GM18907 (cell line): Measurements from ENCODE around the gene MFSD11.
"Not testable (repeated sequence)": the region's sequence is repeated elsewhere in the genome, so short reads cannot be mapped to it uniquely, and the experiment has no call there.

ENCODE experiments used
- ATAC-seq: cut with Tn5 transposase; IDR thresholded peaks from one replicate; pipeline ENCODE4 v1.9.1; 2021; ENCODE audit warnings: mild to moderate bottlenecking, moderate library complexity; ENCODE audit not compliant: unreplicated experiment

MFSD11 gene

DNA sequence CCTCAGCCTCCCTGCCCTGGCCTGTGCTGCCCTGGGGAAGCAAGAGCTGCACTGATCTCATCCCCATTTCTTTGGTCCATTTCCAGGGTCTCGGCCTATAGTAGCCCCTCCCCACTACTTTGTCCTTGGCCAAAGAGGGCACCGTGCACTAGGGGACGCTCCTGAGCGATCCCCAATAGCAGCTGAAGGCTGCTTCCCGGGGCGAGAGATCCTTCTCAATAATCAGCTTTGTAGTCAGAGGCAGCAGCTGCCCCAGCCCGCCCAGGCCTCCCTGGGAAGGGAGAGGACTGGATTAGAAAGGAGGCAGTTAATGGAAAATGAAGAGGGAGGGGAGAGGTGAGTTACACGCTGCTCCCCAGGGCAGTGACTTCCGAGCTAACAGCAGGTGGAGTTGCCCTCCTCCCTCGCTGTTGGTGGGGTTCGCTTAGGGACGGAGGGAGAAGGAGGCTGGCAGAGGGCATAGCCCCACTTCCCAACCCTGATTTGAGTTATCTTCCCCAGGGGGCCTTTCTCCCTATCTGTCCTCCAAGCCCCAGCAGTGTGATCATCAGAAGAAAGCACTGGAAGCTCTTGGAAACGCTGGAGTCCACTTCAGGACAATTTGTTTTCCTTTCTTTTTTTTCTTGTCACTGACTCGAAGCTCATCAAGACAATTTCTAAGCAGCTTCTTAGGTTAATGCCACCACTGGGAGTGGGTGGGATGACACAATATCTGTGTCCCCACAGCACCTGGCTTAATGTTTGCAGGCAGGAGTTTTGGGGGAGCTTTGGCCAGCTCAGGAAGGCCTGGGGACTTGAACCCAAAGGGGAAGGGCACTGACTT, 29.7 kb upstream of the MFSD11 start:
- no peak for ATAC-seq

DNA sequence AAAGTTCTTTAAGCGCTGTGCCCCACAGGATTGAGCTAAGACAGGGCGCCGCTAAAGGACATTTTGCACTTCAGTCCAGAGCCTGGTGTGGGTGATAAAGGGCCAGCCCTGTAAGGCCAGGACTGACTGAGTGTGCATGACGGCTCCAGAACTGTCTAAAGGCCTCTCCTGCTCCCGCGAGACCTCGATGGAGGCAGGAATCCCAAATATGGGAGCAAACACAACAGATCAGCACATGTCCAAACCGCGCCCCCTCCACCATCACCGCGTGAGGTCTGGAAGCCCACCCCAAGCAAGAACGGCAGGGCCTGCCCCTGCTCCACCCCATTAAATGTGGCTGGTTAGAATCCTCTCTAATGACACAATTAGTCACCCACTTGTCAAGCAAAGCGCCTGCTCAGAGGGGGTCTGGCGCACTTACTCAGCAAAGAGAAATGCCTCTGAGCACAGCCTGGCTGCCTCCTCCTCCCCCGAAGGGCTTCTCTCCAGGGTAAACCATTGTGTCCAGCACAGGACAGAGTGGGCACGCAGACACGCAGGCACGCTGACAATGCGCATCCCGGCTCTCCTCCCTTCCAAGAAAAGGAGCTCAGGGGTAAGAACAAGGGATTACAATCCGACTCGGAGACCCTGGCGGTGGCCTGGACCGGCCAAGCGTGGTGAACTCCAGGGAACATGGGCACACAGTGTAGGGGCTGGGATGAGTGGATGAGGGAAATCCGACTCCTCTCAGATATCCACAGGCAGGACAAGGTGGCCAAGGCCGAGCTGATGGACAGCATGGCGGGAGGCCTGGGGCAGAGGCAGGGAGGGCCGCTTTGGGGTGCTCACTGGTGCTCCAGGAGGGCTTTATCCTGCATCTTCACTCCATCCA, 28.6 kb upstream of the MFSD11 start:
- no peak for ATAC-seq

GRCh38 chr17:76709951-76710862, 27.7 kb upstream of the MFSD11 start:
- ATAC-seq = not testable (repeated sequence)

DNA sequence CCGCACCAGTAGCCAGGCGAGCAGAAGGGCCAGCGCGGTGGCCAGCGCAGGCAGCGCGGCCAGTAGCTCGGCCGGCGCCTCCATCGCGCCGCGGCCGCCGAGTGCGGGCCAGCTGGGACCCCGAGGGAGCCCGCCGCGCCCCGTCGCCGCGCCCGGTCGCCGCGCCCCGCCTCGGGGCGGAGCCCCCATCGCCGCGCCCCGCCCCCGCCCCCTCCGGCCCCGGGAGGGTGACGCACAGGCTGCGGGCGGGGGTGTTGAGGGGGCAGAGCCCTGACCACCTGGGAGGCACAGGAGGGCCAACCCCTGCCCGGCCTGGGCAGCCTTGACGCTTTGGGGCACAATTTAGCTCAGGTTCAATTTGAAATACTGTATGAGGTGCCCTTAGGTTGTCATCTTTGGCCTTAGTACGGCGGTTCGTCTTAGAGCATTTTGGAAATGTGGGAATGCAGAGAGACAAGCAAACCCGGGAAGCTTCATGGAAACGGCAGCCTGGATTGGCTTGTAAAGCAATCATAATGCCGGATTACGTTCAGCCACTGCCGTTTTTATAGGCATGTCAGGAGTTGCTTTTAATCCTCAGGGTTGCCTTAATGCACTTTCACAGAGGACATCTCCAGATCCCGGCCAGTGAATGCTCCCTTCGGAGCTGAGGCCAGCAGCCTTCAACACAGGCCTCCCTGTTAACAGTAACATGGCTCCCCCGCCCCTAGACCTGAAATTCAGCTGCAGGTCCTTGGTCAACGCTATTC, 26.9 kb upstream of the MFSD11 start, which contains the start of gene MXRA7:
Gene MXRA7 (minus strand): TSS at position 103 of the 749 bp plus-strand sequence. CDS start 19 bp downstream, at position 84.
- no peak for ATAC-seq

- ATAC-seq = not testable (repeated sequence)
Observed at GRCh38 chr17:76712321-76712720, 25.6 kb upstream of the MFSD11 start.

- no peak for ATAC-seq
Observed at GRCh38 chr17:76713765-76714164, 24.2 kb upstream of the MFSD11 start.

DNA sequence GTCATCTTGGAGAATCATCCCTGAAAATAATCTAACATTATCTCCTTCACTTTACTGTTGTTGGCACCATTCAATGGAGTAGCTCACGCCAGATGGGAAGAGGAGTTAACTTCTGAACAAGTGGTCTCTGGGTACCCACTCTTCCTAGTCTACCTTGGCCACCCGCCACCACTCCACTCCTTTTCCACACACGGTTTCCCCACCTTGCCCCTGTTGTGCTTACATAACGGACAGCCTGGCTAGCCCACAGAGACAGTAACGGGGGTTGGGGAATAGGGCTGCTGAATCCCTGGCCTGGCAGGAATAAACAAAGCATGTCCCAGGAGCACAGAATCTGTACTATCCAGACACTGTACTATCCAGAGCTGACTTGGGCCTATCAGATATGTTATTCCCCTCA, 23.6 kb upstream of the MFSD11 start:
- ATAC-seq = no peak

- no peak for ATAC-seq
Observed at GRCh38 chr17:76714822-76715495, 23.0 kb upstream of the MFSD11 start.

GRCh38 chr17:76715496-76715830, 22.5 kb upstream of the MFSD11 start:
- ATAC-seq = no peak

- no peak for ATAC-seq
Observed at GRCh38 chr17:76716146-76716838, 21.6 kb upstream of the MFSD11 start.

DNA sequence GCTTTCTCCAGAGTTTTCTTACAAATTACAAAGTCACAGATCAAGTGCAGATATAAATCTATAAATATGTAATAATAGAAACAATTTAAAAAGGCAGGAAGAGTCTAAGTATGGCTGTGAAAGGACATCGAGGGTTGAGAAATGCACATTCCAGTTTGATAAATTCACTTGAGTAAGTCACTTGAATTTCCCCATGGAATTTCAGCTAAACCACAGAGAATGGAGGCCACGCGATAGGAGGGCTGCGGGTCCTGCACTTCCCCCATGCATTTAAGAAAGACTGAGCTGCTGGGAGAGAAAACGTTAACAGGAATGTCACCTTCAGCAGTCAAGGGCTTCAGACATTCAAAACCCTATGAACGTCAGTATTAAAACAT, 21.1 kb upstream of the MFSD11 start:
- no peak for ATAC-seq

DNA sequence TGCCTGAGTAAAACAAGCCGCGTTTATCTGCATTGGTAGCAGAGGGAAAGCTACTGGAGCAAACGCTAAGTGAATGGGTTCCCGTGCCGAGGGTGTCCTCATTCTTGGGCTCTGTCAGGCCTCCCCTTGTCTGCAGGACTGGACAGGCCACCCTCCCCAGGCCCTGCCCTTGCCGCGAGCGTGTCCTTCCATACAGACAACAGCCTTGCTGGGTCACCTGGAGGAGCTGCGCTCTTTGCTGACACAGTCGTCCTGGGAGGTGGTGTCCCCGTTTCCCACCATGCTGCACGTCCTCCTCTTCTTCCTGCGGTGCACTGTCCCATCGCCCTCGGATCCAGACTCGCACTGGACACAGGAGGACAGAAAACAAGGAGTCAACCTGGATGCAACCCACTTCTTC, 19.4 kb upstream of the MFSD11 start:
- ATAC-seq = no peak

DNA sequence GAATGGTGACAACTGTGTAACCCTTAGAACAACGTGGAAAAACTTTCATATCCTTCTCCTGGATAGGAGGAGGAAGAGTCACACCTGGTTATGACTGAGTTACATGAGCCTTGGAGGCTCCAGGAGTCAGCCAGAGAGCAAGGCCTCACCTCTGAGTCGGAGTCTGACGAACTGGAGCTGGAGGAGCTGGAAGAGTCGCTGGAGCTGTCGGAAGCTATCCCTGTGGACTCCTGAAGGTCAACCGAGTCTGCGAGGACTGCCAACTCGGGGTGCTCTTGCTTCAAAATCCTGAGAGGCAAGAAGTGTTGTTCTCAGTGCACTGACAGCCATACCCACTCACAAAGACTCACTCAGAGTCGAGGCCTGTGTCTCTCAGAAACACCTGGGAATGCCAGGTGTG, 17.7 kb upstream of the MFSD11 start:
- ATAC-seq = no peak

DNA sequence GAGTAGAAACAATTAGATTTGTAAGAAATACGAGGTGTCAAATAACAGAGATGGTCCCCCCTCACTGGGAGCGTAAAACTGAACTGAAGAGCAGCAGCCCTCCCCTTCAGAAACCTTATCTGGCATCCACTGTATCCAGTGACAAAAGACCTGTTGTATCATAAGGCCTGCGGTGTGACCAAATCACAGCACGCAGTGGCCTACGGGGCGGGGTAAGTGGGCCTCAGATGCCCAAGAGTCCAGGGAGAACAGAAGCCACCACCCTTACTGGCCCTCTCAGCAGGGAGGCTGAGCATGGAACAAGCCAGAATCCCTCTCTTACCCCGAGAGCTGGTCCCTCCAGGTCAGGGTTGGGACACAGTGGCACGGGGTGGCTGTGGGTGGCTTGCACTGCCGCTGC, 17.0 kb upstream of the MFSD11 start:
- ATAC-seq = no peak

GRCh38 chr17:76721463-76721862, 16.5 kb upstream of the MFSD11 start:
- ATAC-seq = no peak

DNA sequence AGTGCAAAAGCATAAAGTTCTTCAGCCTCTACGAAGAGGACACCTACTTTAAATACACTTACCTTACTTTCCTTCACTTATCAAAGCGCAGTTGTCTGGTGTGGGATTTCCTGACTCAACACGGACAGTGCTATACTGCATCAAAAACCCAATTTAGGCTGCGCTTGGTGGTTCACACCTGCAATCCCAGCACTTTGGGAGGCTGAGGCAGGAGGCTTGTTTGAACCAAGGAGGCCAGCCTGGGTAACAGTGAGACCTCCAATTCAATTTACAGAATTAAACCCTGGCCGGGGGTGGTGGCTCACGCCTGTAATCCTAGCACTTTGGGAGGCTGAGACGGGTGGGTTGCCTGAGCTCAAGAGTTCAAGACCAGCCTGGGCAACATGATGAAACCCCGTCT, 15.6 kb upstream of the MFSD11 start:
- ATAC-seq = no peak

- not testable (repeated sequence) for ATAC-seq
Observed at GRCh38 chr17:76722977-76723376, 14.9 kb upstream of the MFSD11 start.

- no peak for ATAC-seq
Observed at GRCh38 chr17:76723812-76724211, 14.1 kb upstream of the MFSD11 start.

GRCh38 chr17:76725580-76726230, 12.2 kb upstream of the MFSD11 start:
- peak; percentile 26 for ATAC-seq
